ENCODE measurements around the gene RRP1. TPM values are rescaled to one million over a fixed set of nuclear protein-coding genes. Genes with fewer than 3 reads are reported as not detected.

Gene RRP1
- total RNA-seq, 1 experiment from 2014 or later, result 53.9 TPM

GRCh38 chr21:43832158-43832550 lies 42.8 kb downstream of the RRP1 start:
- Histone ChIP-seq H3K9me3 (ENCODE audit: control insufficient read depth in 1 of 2, insufficient read depth in 1 of 2, low read depth in 1 of 2, low read length in 2 of 2) (no peaks in the 10 kb centered on the region), H2AFZ (ENCODE audit: low read depth, low read length, poor library complexity, severe bottlenecking) (no peak overlapping the region), H3K4me2 (ENCODE audit: low read length) (no peak overlapping the region), H3K9ac (ENCODE audit: low read length) (no peak overlapping the region), H3K4me1 (ENCODE audit: control insufficient read depth in 1 of 2, insufficient read depth in 2 of 2, low read length in 2 of 2) (peaks cover 0 to 5% of the 10 kb centered on the region in 2 experiments; a peak in 2 of 4 replicates), H3K27me3 (ENCODE audit: insufficient read depth, low read length) (no peaks in the 10 kb centered on the region), H4K20me1 (ENCODE audit: insufficient read depth) (no peaks in the 10 kb centered on the region), H3K9me2 (ENCODE audit: insufficient read depth) (no peaks in the 10 kb centered on the region), H3K36me3 (ENCODE audit: control insufficient read depth in 1 of 2, insufficient read depth in 2 of 2, low read length in 2 of 2) (no peaks in the 10 kb centered on the region), H3K27ac (ENCODE audit: low read depth, low read length) (no peak overlapping the region), H3K4me3 (replicated peaks in 1 of 2; ENCODE audit: low read depth in 1 of 2, low read length in 2 of 2) (no peak overlapping the region), H3K79me2 (ENCODE audit: insufficient read depth, low read length) (no peaks in the 10 kb centered on the region)
- ChIA-PET POLR2A (interaction anchor here (0.6 kb wide), 1 partner anchor 31 kb away, joined by 5 read pairs; no protein-coding TSS in a partner anchor), CTCF (no interaction called here), RAD21 (ENCODE audit: low non-redundant PET in 1 of 2, low total read pairs in 2 of 2, uncharacterized antibody in 2 of 2, unreplicated experiment in 2 of 2) (no interaction called here)
- ATAC-seq, result no peak
- intact Hi-C loops (cut with micrococcal nuclease), result no loop called here
- BruUV-seq (replicated peaks), result no TSS peak
- TF ChIP-seq JUND (IDR thresholded peaks at IDR 0.05), result no peak
- TF ChIP-seq, protein P1, sequence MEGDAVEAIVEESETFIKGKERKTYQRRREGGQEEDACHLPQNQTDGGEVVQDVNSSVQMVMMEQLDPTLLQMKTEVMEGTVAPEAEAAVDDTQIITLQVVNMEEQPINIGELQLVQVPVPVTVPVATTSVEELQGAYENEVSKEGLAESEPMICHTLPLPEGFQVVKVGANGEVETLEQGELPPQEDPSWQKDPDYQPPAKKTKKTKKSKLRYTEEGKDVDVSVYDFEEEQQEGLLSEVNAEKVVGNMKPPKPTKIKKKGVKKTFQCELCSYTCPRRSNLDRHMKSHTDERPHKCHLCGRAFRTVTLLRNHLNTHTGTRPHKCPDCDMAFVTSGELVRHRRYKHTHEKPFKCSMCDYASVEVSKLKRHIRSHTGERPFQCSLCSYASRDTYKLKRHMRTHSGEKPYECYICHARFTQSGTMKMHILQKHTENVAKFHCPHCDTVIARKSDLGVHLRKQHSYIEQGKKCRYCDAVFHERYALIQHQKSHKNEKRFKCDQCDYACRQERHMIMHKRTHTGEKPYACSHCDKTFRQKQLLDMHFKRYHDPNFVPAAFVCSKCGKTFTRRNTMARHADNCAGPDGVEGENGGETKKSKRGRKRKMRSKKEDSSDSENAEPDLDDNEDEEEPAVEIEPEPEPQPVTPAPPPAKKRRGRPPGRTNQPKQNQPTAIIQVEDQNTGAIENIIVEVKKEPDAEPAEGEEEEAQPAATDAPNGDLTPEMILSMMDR (IDR thresholded peaks at IDR 0.05 in 2 of 3, conservative IDR thresholded peaks at IDR 0.05 in 1 of 3; ENCODE audit: borderline replicate concordance in 1 of 3, insufficient read depth in 1 of 3, low read depth in 2 of 3, low read length in 2 of 3), result no peak
- no peak for TF ChIP-seq RAD21 (IDR thresholded peaks at IDR 0.05; ENCODE audit: low read depth)
- no peak for TF ChIP-seq POLR2A (IDR thresholded peaks at IDR 0.05; ENCODE audit: borderline replicate concordance, extremely low read depth, insufficient read depth, insufficient read length)
- no peak for TF ChIP-seq SP1 (IDR thresholded peaks at IDR 0.05; ENCODE audit: low read depth)
- TF ChIP-seq SRF (IDR thresholded peaks at IDR 0.05; ENCODE audit: low read depth), result no peak
- TF ChIP-seq, protein P2, sequence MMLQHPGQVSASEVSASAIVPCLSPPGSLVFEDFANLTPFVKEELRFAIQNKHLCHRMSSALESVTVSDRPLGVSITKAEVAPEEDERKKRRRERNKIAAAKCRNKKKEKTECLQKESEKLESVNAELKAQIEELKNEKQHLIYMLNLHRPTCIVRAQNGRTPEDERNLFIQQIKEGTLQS (IDR thresholded peaks at IDR 0.05), result no peak
- TF ChIP-seq SIN3A (IDR thresholded peaks at IDR 0.05; ENCODE audit: low read depth), result no peak
- TF ChIP-seq POLR2AphosphoS5 (IDR thresholded peaks at IDR 0.05; ENCODE audit: low read depth, low read length), result no peak
- TF ChIP-seq EGR1 (IDR thresholded peaks at IDR 0.05; ENCODE audit: low read depth), result no peak
- TF ChIP-seq, protein P3, sequence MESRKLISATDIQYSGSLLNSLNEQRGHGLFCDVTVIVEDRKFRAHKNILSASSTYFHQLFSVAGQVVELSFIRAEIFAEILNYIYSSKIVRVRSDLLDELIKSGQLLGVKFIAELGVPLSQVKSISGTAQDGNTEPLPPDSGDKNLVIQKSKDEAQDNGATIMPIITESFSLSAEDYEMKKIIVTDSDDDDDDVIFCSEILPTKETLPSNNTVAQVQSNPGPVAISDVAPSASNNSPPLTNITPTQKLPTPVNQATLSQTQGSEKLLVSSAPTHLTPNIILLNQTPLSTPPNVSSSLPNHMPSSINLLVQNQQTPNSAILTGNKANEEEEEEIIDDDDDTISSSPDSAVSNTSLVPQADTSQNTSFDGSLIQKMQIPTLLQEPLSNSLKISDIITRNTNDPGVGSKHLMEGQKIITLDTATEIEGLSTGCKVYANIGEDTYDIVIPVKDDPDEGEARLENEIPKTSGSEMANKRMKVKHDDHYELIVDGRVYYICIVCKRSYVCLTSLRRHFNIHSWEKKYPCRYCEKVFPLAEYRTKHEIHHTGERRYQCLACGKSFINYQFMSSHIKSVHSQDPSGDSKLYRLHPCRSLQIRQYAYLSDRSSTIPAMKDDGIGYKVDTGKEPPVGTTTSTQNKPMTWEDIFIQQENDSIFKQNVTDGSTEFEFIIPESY (IDR thresholded peaks at IDR 0.05; ENCODE audit: extremely low read depth, insufficient replicate concordance, low read length), result no peak
- no peak for TF ChIP-seq ELF1 (IDR thresholded peaks at IDR 0.05; ENCODE audit: borderline replicate concordance, low read depth)
- TF ChIP-seq TCF7L2 (IDR thresholded peaks at IDR 0.05; ENCODE audit: borderline replicate concordance, extremely low read depth, insufficient read depth, insufficient read length), result no peak
- TF ChIP-seq CBX3 (IDR thresholded peaks at IDR 0.05; ENCODE audit: low read depth), result no peak
- DNase-seq (ENCODE audit: low read depth, low spot score), result no peak
